ENCODE results near the gene GRIK2.

GRCh38 chr6:101465863-101466262 is 72.4 kb downstream of the GRIK2 start:
- TF ChIP-seq, protein P1, sequence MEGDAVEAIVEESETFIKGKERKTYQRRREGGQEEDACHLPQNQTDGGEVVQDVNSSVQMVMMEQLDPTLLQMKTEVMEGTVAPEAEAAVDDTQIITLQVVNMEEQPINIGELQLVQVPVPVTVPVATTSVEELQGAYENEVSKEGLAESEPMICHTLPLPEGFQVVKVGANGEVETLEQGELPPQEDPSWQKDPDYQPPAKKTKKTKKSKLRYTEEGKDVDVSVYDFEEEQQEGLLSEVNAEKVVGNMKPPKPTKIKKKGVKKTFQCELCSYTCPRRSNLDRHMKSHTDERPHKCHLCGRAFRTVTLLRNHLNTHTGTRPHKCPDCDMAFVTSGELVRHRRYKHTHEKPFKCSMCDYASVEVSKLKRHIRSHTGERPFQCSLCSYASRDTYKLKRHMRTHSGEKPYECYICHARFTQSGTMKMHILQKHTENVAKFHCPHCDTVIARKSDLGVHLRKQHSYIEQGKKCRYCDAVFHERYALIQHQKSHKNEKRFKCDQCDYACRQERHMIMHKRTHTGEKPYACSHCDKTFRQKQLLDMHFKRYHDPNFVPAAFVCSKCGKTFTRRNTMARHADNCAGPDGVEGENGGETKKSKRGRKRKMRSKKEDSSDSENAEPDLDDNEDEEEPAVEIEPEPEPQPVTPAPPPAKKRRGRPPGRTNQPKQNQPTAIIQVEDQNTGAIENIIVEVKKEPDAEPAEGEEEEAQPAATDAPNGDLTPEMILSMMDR (IDR thresholded peaks at IDR 0.05), result no peak
- TF ChIP-seq POLR2AphosphoS5 (IDR thresholded peaks at IDR 0.05), result no peak

Data from suprapubic skin (tissue), 3 donors.